ENCODE measurements around the gene HTR3D. TPM values are rescaled to one million over a fixed set of nuclear protein-coding genes. Genes with fewer than 3 reads are reported as not detected.

HTR3D gene, protein sequence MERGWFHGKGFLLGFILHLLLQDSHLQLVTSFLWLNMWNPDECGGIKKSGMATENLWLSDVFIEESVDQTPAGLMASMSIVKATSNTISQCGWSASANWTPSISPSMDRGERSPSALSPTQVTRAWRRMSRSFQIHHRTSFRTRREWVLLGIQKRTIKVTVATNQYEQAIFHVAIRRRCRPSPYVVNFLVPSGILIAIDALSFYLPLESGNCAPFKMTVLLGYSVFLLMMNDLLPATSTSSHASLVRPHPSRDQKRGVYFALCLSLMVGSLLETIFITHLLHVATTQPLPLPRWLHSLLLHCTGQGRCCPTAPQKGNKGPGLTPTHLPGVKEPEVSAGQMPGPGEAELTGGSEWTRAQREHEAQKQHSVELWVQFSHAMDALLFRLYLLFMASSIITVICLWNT
- total RNA-seq: not detected in 2 replicates

GRCh38 chr3:184031187-184031792 is at the start of gene HTR3D:
HTR3D (plus strand) TSS chr3:184031742; CDS start chr3:184031742, 0 bp downstream.

GRCh38 chr3:184017672-184018423 is 13.7 kb upstream of the HTR3D start, which contains the start of gene ABCC5:
ABCC5 (minus strand) TSS chr3:184017884; CDS start chr3:184014392, 3,492 bp downstream.

DNA sequence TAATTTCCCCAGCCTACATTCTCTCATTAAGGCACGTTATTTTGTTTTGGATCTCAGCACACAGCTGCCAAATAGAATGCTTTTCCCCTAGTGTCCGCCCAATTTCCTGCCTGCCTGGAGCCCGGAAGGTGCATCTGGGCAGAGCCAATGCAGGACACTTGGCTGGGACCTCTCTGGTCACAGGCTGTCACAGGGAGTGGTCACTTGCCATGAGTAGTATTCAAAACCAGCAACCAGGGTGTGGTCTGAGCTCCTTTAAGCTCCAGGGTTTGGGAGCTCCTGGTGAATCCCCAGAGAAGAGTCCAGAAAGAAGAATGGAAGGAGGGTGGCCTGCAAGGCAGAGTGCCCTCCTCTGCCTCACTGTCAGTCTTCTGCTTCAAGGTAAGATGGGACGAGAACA is 21.2 kb downstream of the HTR3D start, which contains the start of gene HTR3C:
Gene HTR3C, plus strand, starts transcription at position 281 of the 400 bp plus-strand sequence. Its CDS starts 34 bp downstream, at position 315.

Other genes with a start within 250 kb of the HTR3D start
- 8.9 and 10.4 TPM in 2 replicates for gene MAP6D1, start 206.2 kb upstream of the HTR3D start, total RNA-seq
- 42.7 and 47.3 TPM in 2 replicates for gene PARL, start 146.9 kb upstream of the HTR3D start, total RNA-seq
- gene ABCC5, start 13.9 kb upstream of the HTR3D start, total RNA-seq: 7.3 and 9.2 TPM in 2 replicates
- not detected in 2 replicates for gene HTR3C, start 21.3 kb downstream of the HTR3D start, total RNA-seq
- gene HTR3E, start 65.3 kb downstream of the HTR3D start, total RNA-seq: not detected in 2 replicates
- 19.9 and 20.4 TPM in 2 replicates for gene EIF2B5, start 103.6 kb downstream of the HTR3D start, total RNA-seq
- 25.9 and 41.8 TPM in 2 replicates for gene DVL3, start 123.6 kb downstream of the HTR3D start, total RNA-seq
- 603 and 645 TPM in 2 replicates for gene AP2M1, start 143.1 kb downstream of the HTR3D start, total RNA-seq
- gene ABCF3, start 154.5 kb downstream of the HTR3D start, total RNA-seq: 38.5 and 39.5 TPM in 2 replicates
- not detected in 2 replicates for gene VWA5B2, start 197.8 kb downstream of the HTR3D start, total RNA-seq
- gene ALG3, start 217.2 kb downstream of the HTR3D start, total RNA-seq: 45.8 and 59.9 TPM in 2 replicates
- gene EEF1AKMT4, start 217.9 kb downstream of the HTR3D start, total RNA-seq: 5.3 and 5.5 TPM in 2 replicates
- gene CAMK2N2, start 229.8 kb downstream of the HTR3D start, total RNA-seq: not detected in 2 replicates
- not detected in 2 replicates for gene ECE2, start 244.3 kb downstream of the HTR3D start, total RNA-seq

Data from myometrial cell (primary cell).